HS-5 (cell line): ENCODE data around the gene COG5.
"Not testable (repeated sequence)": the region's sequence is repeated elsewhere in the genome, so short reads cannot be mapped to it uniquely, and the experiment has no call there.

ENCODE experiments used
- DNase-seq: peaks from one replicate; pipeline ENCODE4 v3.0.0-alpha.2; 2012; ENCODE audit warnings: low read depth

The COG5 gene

DNA sequence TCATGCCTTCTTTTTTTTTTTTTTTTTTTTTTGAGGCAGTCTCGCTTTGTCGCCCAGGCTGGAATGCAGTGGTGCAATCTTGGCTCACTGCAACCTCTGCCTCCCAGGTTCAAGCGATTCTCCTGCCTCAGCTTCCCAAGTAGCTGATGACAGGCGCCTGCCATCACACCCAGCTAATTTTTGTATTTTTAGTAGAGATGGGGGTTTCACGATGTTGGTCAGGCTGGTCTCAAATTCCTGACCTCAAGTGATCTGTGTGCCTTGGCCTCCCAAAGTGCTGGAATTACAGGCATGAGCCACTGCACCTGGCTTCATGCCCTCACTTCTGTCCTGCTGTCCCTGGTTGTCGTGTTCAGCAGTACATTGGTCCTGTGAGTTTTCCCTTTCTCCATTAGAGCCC is 342.9 kb downstream of the COG5 start:
- not testable (repeated sequence) for DNase-seq

DNA sequence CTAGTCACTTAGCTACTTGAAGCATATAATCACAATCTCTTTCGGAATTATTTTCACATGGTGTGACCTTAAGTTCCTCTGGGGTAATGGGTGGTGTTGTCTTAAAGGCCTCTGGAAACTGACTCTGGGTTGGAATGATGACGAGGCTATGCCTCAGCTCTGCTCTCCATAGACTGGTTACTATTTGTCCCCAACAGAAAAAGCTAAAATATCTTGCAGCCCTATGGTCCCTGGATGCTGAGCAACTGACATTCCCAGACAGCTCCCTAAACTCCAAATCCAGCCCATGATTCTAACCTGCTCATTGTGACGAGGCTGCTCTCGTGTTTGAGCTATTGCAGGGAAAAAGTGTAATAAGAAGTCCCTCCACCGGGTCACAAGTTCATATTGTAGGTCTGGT is 343.4 kb downstream of the COG5 start:
- no peak for DNase-seq

DNA sequence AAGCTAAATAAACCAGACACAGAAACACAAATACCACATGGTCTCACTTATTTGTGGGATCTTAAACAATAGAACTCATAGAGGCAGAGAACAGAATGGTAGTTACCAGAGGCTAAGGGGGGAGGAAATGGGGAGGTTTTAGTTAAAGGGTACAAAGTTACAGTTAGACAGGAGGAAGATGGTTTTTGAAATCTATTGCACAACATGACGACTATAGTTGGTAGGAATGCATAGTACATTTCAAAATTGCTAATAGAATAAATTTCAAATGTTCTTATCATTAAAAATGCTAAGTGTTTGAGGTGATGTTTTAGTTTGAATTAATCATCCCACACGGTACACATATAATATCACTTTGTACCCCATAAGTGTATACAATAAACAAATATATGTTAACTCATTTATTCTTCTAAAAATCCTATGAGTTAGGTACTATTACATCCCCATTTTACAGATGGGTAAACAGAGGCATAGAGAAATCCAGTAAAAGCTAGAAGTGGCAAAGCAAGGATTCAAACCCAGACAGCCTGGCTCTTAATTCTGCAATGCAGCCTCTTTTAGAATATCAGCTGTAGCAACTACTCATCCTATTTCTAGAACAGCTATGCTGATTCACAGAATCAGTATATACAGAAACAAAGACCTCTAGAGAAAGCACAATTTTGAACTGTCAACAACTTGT is 344.0 kb downstream of the COG5 start:
- no peak for DNase-seq

DNA sequence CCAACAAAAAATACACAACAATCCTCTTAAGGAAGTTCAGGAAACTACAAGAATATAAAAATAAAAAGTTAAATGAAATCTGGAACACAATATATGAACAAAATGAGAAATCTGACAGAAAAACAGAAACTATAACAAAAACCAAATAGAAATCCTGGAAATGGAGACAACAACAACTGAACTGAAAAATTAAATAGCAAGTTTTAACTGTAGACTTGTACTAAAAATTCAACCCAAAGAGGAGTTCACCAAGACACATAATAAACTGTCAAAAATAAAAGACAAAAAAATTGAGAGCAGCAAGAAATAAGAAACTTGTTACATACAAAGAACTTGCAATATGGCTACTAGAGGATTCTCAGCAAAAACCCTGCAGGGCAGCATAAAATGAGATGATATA is 349.8 kb downstream of the COG5 start:
- DNase-seq: no peak

DNA sequence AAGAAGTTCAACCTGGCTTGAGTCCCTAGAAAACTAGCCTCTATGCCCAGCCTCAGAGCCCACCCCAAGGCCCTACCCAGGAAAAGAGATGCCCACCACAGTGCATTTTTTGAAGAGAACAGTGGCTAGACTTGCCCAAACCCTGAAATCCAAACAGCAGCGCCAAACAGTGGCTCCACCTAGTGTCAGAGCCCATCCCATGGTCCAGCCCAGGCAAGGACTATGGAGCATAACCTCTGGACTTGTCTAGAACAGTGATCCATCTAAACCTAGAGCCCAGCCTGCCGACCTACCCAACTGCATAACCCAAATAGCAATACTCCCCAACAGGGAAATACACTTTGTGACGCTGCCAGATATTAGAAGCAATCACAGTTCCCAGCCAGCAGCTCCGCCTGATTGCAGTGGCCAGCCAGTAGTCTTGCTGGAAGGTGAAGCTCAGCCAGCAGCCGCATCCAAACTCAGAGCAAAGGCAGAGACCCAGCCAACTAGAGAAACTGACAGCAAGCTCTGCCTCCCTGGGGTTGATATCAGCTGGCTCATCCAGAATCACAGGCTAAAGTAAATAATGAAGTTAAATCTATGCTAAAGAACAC is 350.4 kb downstream of the COG5 start:
- DNase-seq: no peak

DNA sequence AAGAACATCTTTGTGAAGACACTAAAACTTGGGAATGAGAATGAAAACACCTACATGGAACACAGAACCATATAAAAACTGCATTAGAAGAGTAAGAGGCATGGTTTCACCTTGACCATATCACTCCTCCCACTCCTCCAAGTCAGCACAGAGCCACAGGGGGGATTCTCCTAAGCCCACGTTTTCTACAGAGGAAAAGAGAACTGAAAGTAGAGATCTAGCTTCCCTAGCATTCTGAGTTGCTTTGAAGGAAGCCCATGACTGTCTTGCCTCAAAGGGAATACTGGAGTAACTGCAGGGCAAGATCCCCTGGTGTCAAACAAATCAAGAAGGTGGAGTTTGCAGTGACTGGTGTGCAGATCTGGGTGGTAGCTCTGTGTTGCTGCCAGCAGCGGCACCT is 351.0 kb downstream of the COG5 start:
- DNase-seq: no peak

DNA sequence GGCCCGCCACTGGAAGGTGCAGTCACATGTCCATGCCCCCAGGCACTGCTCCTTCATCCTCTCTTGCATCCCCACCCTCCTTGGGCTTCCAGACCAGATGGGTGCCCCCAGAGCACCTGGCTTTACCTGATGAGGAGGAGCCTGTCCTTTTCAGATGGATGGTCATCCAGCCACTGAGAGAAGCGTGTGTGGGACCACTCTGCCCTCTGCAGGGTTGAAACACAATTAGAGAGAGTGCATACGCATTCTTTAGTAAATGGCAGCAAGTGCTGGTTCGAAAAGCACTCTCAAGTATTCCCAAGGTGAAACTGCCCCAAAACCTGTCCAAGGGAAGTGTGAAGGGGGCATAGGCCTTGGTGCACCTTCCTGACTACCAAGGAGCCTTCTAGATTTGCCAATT is 353.3 kb downstream of the COG5 start:
- no peak for DNase-seq

DNA sequence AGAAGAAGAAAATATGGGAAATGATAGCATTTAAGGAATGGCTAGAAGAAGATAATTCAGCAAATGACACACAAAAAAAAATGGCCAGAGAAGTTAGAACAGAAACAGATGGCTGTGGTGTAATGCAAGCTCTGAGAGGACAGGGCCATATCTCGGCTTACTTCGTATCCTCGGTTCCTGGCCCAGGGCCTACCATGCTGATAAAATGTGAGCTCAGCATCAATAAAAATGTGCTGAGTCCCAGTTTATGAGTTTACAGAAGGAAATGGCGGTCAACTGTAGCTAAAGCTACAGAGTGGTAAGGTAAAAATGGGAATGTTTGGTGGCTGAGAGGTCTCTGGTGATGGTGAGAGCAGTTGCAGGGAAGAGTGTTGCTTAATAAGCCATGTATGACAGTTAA is 354.2 kb downstream of the COG5 start:
- no peak for DNase-seq

DNA sequence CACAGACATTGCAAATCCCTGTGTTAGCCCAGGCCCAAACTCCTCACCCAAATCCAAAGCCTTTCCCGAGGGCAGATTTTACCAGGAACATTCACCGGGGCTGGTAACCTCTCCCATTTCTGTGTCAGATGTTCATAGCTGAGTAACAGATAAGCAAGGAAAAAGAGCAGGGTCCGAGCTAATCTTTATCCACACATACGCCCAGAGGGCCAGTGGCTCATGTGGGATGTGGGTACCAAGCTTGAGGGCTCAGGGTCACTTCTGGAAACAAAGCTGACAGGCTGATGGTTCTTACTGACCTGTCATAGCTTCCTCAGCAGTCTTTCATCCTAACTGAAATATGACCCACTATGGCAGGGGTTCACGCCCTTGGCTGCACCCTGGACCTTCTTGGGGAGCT is 355.2 kb downstream of the COG5 start:
- DNase-seq: no peak

DNA sequence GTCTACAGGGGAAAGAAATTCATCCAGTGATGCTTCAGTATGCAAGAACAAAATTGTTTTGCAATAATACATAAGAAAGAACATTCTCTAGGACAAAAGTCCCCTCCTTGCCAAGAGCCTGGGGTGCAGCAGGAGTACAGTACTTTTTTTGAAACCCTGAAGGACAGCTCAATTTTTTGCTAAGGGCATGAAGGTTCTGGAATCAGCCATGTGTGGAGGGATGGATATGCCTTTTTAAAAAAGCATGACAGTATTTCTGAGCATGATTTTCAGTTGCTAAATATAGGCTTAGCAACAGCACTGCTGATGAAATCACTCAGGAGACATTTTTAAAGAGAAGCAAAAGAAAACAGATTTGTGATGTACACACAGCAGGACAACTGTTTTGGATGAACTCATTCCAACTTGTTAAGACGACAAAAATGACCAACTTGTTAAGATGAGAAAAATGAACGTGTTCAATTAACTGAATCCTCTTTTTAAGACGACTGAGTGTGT is 355.6 kb downstream of the COG5 start:
- no peak for DNase-seq

DNA sequence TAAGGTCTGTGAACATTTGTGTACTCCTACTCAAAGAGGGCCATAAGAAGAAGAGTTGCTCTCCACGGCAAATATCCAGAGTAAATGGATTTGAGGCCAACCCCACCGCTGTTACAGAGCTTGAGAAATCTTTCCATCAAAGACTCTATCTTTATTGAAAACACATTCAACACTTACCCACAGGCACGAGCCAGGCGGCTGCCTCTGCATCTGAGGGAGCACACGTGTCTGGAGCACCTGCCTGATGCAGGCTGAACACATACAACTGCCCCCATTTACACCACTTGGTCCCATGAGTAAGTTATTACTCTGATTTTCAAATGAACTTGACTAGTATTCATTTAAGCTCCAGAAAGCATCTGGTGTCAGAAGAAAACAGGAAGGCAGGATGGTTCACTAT is 356.3 kb downstream of the COG5 start:
- no peak for DNase-seq

DNA sequence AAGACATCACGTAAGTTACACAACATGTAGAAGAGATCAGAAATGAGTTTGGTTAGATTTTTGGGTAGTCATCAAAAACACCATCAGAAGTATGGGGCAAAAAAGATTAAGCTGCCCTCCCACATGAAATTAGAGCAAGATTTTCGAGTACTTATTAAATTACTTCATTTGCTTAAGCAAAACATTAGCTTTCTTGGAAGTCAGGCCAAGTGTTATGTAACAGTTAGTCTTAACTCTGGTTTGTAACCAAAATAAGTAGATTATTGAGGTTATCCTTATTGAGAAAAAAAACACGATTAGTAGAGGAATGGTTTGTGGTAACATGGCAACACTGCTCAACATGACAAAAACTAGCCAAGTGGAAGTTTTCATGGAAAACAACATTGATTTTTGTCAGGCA is 357.0 kb downstream of the COG5 start:
- DNase-seq: no peak

DNA sequence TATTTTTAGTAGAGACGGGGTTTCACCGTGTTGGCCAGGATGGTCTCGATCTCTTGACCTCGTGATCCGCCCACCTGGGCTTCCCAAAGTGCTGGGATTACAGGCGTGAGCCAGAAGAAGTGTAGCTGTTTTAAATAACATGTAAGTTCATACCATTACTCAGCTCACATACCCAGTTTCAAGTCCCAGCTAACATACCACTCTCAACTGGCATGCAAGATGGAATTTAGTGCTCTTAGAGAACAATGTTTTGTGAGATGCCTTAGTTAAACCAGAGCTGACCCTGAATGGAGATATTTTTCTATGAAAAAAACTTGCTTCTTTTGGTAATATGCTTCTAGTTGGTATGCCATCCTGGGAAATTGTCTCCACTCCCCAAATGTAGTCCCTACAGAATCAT is 357.6 kb downstream of the COG5 start:
- no peak for DNase-seq

DNA sequence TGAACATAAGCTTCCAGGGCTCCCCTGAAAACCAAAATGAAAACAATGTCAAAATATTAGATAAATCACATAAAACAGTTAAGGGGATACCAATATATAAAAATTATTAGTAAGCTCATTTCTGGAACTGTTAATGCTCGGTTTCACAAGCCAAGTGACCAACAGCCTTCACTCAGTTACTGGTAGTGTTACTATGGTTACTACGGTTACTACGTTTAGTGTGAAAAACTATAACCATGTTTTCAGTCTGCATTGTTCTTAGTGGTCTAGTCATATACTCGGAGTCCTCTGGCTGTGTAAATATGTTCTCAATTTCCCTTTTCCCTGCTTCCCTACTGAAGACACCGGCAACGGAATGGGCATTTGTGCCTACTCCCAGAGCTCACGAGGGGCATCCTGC is 360.1 kb downstream of the COG5 start:
- no peak for DNase-seq

DNA sequence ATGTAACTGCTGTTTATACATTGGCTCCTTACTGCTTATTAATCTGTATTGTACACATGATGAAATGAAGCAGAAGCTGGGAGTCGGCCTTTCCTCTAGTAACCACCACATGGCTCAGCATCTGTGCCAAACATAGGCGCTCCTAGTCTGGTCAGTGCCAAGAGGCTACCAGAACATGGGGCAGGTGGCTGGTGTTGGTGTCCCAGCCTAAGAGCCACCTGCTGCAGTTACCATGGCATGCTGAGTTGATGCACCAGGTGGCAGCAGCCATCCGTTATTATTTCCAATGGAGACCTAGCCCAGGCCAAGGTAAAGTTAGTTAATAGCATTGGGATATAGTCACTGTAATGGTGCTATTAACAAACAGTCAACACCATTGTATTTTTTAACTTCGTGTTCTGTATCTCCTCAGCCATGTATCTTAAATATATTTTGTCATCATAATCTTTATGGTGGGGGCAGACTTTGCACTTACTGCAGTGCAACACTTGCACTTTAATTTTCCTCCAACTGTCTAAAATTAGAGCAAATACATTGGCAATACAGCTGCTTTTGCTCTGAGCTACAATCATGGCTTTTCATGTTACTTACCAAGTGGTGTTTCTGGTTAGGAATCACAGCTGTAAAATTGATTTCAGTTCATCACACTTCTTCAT is 361.8 kb downstream of the COG5 start:
- DNase-seq: no peak

DNA sequence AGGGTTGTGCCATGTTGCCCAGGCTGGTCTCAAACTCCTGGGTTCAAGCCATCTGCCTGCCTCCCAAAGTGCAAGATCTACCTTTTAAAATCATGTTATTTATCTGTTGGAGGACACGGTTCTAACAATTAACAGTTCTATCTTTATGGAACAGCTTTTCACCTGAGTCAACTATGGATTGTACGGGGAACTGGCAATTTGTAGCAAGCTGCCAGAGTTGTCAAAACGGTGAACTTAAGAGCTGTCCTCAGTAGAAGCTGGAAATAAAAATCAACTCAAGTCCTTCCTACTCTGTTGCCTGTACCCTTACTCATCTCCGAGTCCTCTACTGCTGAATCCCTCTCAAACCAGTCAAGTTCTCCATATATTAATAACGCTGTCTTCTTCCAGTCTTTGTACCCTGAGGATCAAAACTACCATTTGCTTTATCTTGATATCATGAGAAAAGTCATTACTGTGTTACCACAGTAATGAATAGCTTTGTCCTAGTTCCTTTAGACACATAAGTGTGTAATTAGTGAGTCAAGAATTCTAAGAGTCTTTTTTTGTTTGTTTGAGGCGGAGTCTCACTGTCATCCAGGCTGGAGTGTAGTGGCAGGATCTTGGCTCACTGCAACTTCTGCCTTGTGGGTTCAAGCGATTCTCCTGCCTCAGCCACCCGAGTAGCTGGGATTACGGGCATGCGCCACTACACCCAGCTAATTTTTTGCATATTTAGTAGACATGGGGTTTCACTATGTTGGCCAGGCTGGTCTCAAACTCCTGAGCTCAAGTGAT is 366.7 kb downstream of the COG5 start:
- no peak for DNase-seq

DNA sequence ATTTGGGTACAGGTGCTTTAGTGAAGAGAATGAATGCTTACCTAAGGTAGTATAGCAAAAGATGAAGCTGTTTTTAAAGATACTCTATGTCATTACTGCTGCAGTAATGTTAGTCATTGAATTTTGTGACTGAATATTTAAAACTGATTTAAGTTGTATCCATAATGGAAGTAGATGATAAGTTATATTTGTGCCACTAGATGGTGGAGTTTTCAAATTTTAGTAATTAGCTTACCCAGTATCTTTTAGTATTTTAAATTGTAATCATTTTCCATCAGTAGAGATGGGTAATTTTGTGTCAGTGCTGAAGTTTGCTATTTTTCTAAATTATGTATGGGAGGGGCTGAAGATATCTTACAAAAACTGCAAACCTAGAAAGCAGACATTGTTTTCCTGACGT is 369.7 kb downstream of the COG5 start:
- DNase-seq: no peak

DNA sequence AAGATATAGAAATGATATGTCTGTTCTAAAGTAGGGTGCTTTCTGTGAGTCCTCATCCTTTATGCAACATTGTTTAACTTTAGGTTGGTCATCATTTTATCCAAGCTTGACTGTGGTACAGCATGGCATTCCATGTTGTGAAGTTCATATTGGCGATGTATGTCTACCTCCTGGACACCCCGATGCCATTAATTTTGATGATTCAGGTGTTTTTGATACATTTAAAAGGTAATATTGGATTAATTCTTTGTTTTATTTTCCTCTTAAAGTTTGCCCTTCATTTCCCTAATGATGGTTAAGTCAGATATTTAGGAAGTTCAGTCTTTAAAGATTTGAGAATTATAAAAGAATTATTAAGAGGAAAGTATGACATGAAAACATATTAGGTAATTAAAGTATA is 373.6 kb downstream of the COG5 start:
- no peak for DNase-seq

DNA sequence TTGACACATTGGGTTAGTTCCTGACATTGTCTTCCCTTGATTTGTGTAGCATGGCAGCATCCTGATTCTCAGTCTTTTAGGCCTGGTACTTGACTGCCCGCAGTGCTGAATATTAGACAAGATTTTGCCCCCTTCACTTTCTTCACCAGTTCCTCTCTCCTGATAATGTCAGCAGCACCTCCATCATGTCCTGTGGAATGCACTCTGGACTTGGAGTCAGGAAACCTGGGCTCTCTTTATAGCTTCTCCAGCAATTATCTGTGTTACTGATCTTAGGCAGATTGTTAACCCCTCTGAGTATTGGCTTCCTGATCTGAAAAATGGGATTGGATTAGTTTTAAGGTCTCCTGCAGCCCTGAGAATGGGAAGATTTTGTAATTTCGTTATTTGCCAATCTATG is 375.9 kb downstream of the COG5 start:
- DNase-seq: no peak

DNA sequence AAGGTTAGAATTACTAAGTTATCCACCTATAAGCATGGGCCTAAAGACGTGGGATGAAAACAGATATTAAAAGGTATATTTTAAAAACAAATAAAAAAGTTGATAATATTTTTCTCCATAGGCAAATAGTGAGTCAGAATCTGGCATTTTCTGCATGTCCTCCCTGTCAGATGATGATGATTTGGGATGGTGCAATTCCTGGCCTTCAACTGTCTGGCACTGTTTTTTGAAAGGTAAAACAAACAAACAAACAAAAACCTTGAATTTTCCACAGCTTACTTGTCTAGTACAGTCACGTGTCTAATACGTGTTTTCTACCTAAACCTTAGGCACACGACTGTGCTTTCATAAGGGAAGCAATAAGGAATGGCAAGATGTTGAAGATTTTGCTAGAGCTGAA is 377.5 kb downstream of the COG5 start:
- no peak for DNase-seq

DNA sequence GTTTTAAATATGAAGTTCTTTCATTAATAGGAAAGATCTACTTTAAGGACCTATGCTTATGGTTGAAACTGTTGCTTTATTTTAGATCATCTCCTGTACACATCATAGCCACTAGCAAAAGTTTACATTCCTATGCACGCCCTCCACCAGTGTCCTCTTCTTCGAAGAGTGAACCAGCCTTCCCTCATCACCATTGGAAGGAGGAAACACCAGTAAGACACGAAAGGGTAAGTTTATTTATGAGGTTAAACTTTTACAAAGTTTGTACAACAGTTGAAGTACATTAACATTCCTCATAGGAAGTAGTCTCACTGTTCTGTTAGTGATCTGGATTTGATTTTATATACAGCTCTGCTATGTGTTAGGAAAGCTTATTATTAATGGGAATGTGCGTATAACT is 378.0 kb downstream of the COG5 start:
- no peak for DNase-seq

DNA sequence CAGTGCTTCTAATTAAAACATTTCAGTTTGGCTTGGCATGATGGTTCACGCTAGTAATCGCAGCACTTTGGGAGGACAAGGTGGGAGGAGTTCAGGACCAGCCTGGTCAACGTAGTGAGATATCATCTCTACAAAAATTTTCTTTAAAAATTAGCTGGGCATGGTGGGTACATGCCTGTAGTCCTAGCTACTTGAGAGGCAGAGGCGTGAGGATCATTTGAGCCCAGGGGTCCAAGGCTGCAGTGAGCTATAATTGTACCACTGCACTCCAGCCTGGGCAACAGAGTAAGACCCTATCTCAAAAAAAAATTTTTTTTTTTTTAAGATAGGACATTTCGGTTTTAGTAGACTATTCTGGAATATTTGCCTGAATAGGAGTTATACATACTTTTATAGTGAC is 382.5 kb downstream of the COG5 start:
- DNase-seq: no peak

DNA sequence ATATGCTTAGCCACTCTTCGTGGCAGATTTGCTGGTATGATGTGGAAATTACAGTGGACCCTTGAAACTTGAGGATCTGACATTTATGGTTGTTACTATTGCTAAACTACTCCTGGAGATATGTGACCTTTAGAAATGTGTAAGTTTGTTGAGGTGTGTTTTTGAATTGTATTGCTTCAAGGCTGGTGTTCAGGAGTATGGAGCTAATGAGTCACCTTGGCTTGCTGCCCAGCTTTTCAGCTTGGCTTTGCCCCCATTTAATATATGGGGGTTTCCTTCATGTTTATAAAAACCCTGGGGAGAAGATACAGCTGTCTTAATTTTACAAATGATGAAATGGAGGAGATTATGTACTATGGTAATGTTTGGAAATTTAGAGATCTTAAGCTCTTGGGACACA is 383.3 kb downstream of the COG5 start:
- no peak for DNase-seq
